B cell (primary cell): Measurements from ENCODE around the gene ANKS1A. TPM values are rescaled to one million over a fixed set of nuclear protein-coding genes. Genes with fewer than 3 reads are reported as not detected.

Experiments
- ATAC-seq: fragments of 200-7000 bp; cut with Tn5 transposase; one replicate; pipeline ENCODE4 v1.10.0; 2021; ENCODE audit warnings: low read depth, mild to moderate bottlenecking, moderate number of reproducible peaks, moderate library complexity
- CTCF ChIA-PET: fragments of 350-600 bp; sonication (Branson Sonifier 250); formaldehyde crosslinking; loops from one replicate; lab custom pipeline; 2021; ENCODE audit warnings: antibody characterized with exemption, inconsistent platforms; lab: Charles Lee
- POLR2A ChIA-PET: fragments of 350-600 bp; sonication (Branson Sonifier 250); formaldehyde crosslinking; loops from one replicate; lab custom pipeline; 2021; ENCODE audit warnings: antibody characterized with exemption; lab: Charles Lee
- DNase-seq: peaks from one replicate; pipeline ENCODE4 v3.0.0; 2013
- H2AFZ ChIP-seq: 2 replicates; pipeline ENCODE4 v1.6.1; 2012; ENCODE audit warnings: mild to moderate bottlenecking, low read depth, low read length; ENCODE audit not compliant: insufficient read depth, poor library complexity, severe bottlenecking
- H3K27ac ChIP-seq, 2 donors: 1 replicate in 1 of 2; 2 replicates in 1 of 2; pipeline ENCODE4 v1.5.1; 2012 to 2013; ENCODE audit warnings: low read length in 2 of 2, mild to moderate bottlenecking in 2 of 2, moderate library complexity in 1 of 2
- H3K27me3 ChIP-seq, 4 experiments: fragments of 200-600 bp in 1 of 4; sonication (generic) in 1 of 4; replicated peaks in 1 of 4; 1 replicate in 2 of 4; 2 replicates in 2 of 4; pipeline versions ENCODE4 v1.6.1 to v1.7.0; 2013 to 2016; ENCODE audit warnings: low read length in 3 of 4, mild to moderate bottlenecking in 2 of 4, mixed read lengths in 1 of 4, moderate library complexity in 1 of 4; ENCODE audit not compliant: insufficient read depth in 4 of 4, control insufficient read depth in 3 of 4; ENCODE audit errors: control extremely low read depth in 1 of 4
- H3K36me3 ChIP-seq, 2 experiments: replicated peaks in 1 of 2; 1 replicate in 1 of 2; 2 replicates in 1 of 2; pipeline versions ENCODE4 v1.6.1 to v1.7.1; 2013; ENCODE audit warnings: low read length in 1 of 2; ENCODE audit not compliant: insufficient read depth in 2 of 2, control insufficient read depth in 1 of 2; ENCODE audit errors: control extremely low read depth in 1 of 2, extremely low read depth in 1 of 2
- H3K4me1 ChIP-seq, 2 donors: fragments of 200-600 bp in 1 of 2; sonication (generic) in 1 of 2; 1 replicate in 1 of 2; 2 replicates in 1 of 2; pipeline versions ENCODE4 v1.5.1 to v1.6.1; 2013 to 2017; ENCODE audit warnings: low read length in 2 of 2; ENCODE audit not compliant: control insufficient read depth in 2 of 2, insufficient read depth in 2 of 2
- H3K4me2 ChIP-seq: replicated peaks from 2 replicates; pipeline ENCODE3; 2012; ENCODE audit warnings: mild to moderate bottlenecking, low read depth, low read length; ENCODE audit not compliant: poor library complexity, severe bottlenecking
- H3K4me3 ChIP-seq, 5 experiments: fragments of 200-600 bp in 1 of 5; sonication (generic) in 1 of 5; 1 replicate in 3 of 5; 2 replicates in 2 of 5; pipeline versions ENCODE4 v1.5.1 to v1.7.0; 2011 to 2016; ENCODE audit warnings: low read length in 4 of 5, mild to moderate bottlenecking in 4 of 5, low read depth in 2 of 5, control low read depth in 1 of 5, moderate library complexity in 1 of 5; ENCODE audit not compliant: insufficient read depth in 1 of 5; ENCODE audit errors: control extremely low read depth in 1 of 5, extremely low read depth in 1 of 5
- H3K79me2 ChIP-seq: fragments of 200-600 bp; sonication (generic); one replicate; pipeline ENCODE4 v1.6.0; 2016; ENCODE audit warnings: low read length; ENCODE audit not compliant: control insufficient read depth, insufficient read depth
- H3K9ac ChIP-seq: fragments of 200-600 bp; sonication (generic); 2 replicates; pipeline ENCODE4 v1.6.1; 2017; ENCODE audit warnings: mild to moderate bottlenecking, low read length, moderate library complexity
- H3K9me3 ChIP-seq, 3 donors: one replicate each; pipeline versions ENCODE4 v1.6.1 to v1.7.1; 2013; ENCODE audit warnings: low read length in 2 of 3; ENCODE audit not compliant: control insufficient read depth in 2 of 3, insufficient read depth in 1 of 3; ENCODE audit errors: control extremely low read depth in 1 of 3
- H4K20me1 ChIP-seq: 2 replicates; pipeline ENCODE4 v1.6.0; 2012; ENCODE audit warnings: mild to moderate bottlenecking, low read length; ENCODE audit not compliant: insufficient read depth, control insufficient read depth, poor library complexity, severe bottlenecking
- H3K27ac Mint-ChIP-seq: one replicate; pipeline ENCODE4 v1.8.0; 2021; ENCODE audit warnings: mixed read lengths
- H3K27me3 Mint-ChIP-seq: one replicate; pipeline ENCODE4 v1.8.0; 2021; ENCODE audit warnings: mixed read lengths
- H3K4me1 Mint-ChIP-seq: one replicate; pipeline ENCODE4 v1.8.0; 2021; ENCODE audit warnings: mixed read lengths
- H3K4me3 Mint-ChIP-seq: one replicate; pipeline ENCODE4 v1.8.0; 2021; ENCODE audit warnings: mixed read lengths
- H3K9me3 Mint-ChIP-seq: one replicate; pipeline ENCODE4 v1.8.0; 2022; ENCODE audit warnings: mixed read lengths; ENCODE audit not compliant: insufficient read depth
- CTCF ChIP-seq: fragments of 200-600 bp; IDR thresholded peaks from one replicate; pipeline ENCODE4 v1.8.0; 2022; ENCODE audit warnings: antibody characterized with exemption, mild to moderate bottlenecking
- EZH2 ChIP-seq: IDR thresholded peaks from 2 replicates; pipeline ENCODE4 v1.6.1; 2012; ENCODE audit warnings: borderline replicate concordance, low read depth, mild to moderate bottlenecking, moderate library complexity, low read length; ENCODE audit not compliant: insufficient read depth, poor library complexity, severe bottlenecking
- WGBS: methylation state at CpG from one replicate; pipeline ENCODE4 v1.1.5; 2013; ENCODE audit warnings: missing lambda C conversion rate; ENCODE audit not compliant: insufficient coverage; 5-methylcytosine and 5-hydroxymethylcytosine counted together
- intact Hi-C: fragments of 100-400 bp; cut with micrococcal nuclease; formaldehyde crosslinking; loops from one replicate; pipeline ENCODE4 v1.10.0; 2022
- polyA plus RNA-seq: library from polyadenylated mRNA; depleted of rRNA; stranded (reverse); fragments of >200 nt; gene quantifications from 2 replicates; pipeline ENCODE4 v1.2.3, GENCODE V29; 2012
- total RNA-seq, 2 donors: library from RNA; stranded (reverse); fragments of 120-200 nt in 1 of 2; gene quantifications; 1 replicate in 1 of 2; 2 replicates in 1 of 2; pipeline versions ENCODE4 v1.2.3 to v1.2.4, GENCODE V29; 2013 to 2022

The ANKS1A gene
- total and polyA plus RNA-seq, 2 donors (not counting 1 experiment from before 2014, with no cell fraction given), result 3.4 to 19.7 TPM

- no peak overlapping the region for H3K27ac Mint-ChIP-seq
- DNase-seq (no peak), ATAC-seq (no peak)
- H4K20me1 ChIP-seq, result peaks cover 8% of the 10 kb centered on the region
- H3K27ac ChIP-seq, result no peak overlapping the region
- no peaks in the 10 kb centered on the region for H3K9me3 ChIP-seq
- WGBS, result no CpG with 5 or more reads among the region's 2 CpGs
- no peak overlapping the region for H2AFZ ChIP-seq
- H3K4me1 ChIP-seq, result no peaks in the 10 kb centered on the region
- POLR2A ChIA-PET, result no interaction called here
- no peak overlapping the region for H3K4me2 ChIP-seq
- H3K4me3 ChIP-seq, result no peak overlapping the region
- H3K79me2 ChIP-seq, result peaks cover 45% of the 10 kb centered on the region
- no peaks in the 10 kb centered on the region for H3K27me3 ChIP-seq
- peaks cover 4% of the 10 kb centered on the region for H3K4me1 Mint-ChIP-seq
- CTCF ChIA-PET, result no interaction called here
- no peak overlapping the region for H3K4me3 Mint-ChIP-seq
- H3K36me3 ChIP-seq, result no peaks in the 10 kb centered on the region
- no peak overlapping the region for H3K9ac ChIP-seq
- no peaks in the 10 kb centered on the region for H3K27me3 Mint-ChIP-seq
- intact Hi-C loops, result no loop called here
- TF ChIP-seq CTCF (no peak), EZH2 (no peak)
- no peaks in the 10 kb centered on the region for H3K9me3 Mint-ChIP-seq
Observed at GRCh38 chr6:34906826-34907225, 17.8 kb downstream of the ANKS1A start.

- no peak overlapping the region for H3K9ac ChIP-seq
- ATAC-seq (no peak), DNase-seq (no peak)
- H3K4me1 Mint-ChIP-seq, result peaks cover 15% of the 10 kb centered on the region
- CTCF ChIA-PET, result no interaction called here
- H3K27me3 Mint-ChIP-seq, result no peaks in the 10 kb centered on the region
- H3K9me3 ChIP-seq, result no peaks in the 10 kb centered on the region
- peaks cover 9% of the 10 kb centered on the region for H4K20me1 ChIP-seq
- no peak overlapping the region for H3K4me3 Mint-ChIP-seq
- no peak for TF ChIP-seq EZH2
- TF ChIP-seq CTCF, result no peak
- intact Hi-C loops, result no loop called here
- WGBS, result 100% methylated on average over 2 of the region's 3 CpGs
- POLR2A ChIA-PET, result no interaction called here
- H3K4me1 ChIP-seq, result peaks cover 11% of the 10 kb centered on the region in 2 donors
- H3K4me3 ChIP-seq, result no peak overlapping the region
- H3K27me3 ChIP-seq, result no peaks in the 10 kb centered on the region
- H3K4me2 ChIP-seq, result no peak overlapping the region
- no peaks in the 10 kb centered on the region for H3K9me3 Mint-ChIP-seq
- H3K79me2 ChIP-seq, result peaks cover 36% of the 10 kb centered on the region
- no peaks in the 10 kb centered on the region for H3K36me3 ChIP-seq
- H3K27ac Mint-ChIP-seq, result no peak overlapping the region
- H3K27ac ChIP-seq, result no peak overlapping the region
- no peak overlapping the region for H2AFZ ChIP-seq
Observed at GRCh38 chr6:34908194-34908593, 19.1 kb downstream of the ANKS1A start.
